HEK293 (cell line): ENCODE measurements around the gene HSPE1.

ENCODE experiments used
- CTCF ChIA-PET: fragments of 350-600 bp; formaldehyde crosslinking; extraction: SDS; loops from one replicate; lab custom pipeline; 2021; ENCODE audit warnings: antibody characterized with exemption; lab: Yijun Ruan, JAX
- POLR2A ChIA-PET: fragments of 300-600 bp; formaldehyde crosslinking; extraction: SDS; loops from one replicate; lab custom pipeline; 2020; ENCODE audit warnings: antibody characterized with exemption, inconsistent platforms; lab: Yijun Ruan, JAX
- H3K27ac ChIP-seq: fragments of 200-500 bp; sonication (Bioruptor generic); 2 replicates; pipeline ENCODE4 v1.5.1; 2014; ENCODE audit warnings: low read depth, low read length, control low read depth, inconsistent platforms; ENCODE audit errors: extremely low read depth
- H3K36me3 ChIP-seq, 2 experiments: fragments of 200-500 bp in 1 of 2; sonication (Bioruptor generic) in 1 of 2; 1 replicate in 1 of 2; 2 replicates in 1 of 2; pipeline ENCODE4 v1.5.1; 2014 to 2017; ENCODE audit warnings: inconsistent platforms in 2 of 2, low read length in 2 of 2; ENCODE audit not compliant: control insufficient read depth in 2 of 2, insufficient read depth in 1 of 2
- H3K4me1 ChIP-seq: fragments of 200-500 bp; sonication (Bioruptor generic); 2 replicates; pipeline ENCODE4 v1.5.1; 2014; ENCODE audit warnings: mild to moderate bottlenecking, low read length, inconsistent platforms; ENCODE audit not compliant: control insufficient read depth, insufficient read depth
- H3K4me3 ChIP-seq: 2 replicates; pipeline ENCODE4 v1.5.1; 2011; ENCODE audit warnings: low read depth, mild to moderate bottlenecking, control low read depth, low read length, moderate library complexity
- H3K9me3 ChIP-seq: fragments of 200-500 bp; sonication (Bioruptor generic); 2 replicates; pipeline ENCODE4 v1.5.1; 2014; ENCODE audit warnings: low read depth, low read length, inconsistent platforms; ENCODE audit not compliant: control insufficient read depth, insufficient read depth
- BCL11A ChIP-seq: fragments of 450-650 bp; formaldehyde crosslinking; IDR thresholded peaks from 2 replicates; pipeline ENCODE4 v1.5.1; 2016; ENCODE audit warnings: low read depth, missing biosample characterization, missing genetic modification characterization
- SCRT1 ChIP-seq: fragments of 450-650 bp; formaldehyde crosslinking; IDR thresholded peaks from 2 replicates; pipeline ENCODE4 v1.5.1; 2016; ENCODE audit warnings: missing biosample characterization, missing genetic modification characterization, borderline replicate concordance
- YY2 ChIP-seq: fragments of 450-650 bp; formaldehyde crosslinking; IDR thresholded peaks from 2 replicates; pipeline ENCODE4 v1.5.1; 2016; ENCODE audit warnings: missing biosample characterization, missing genetic modification characterization
- ZNF175 ChIP-seq: fragments of 450-650 bp; formaldehyde crosslinking; IDR thresholded peaks from 2 replicates; pipeline ENCODE4 v1.5.1; 2016; ENCODE audit warnings: missing biosample characterization, missing genetic modification characterization
- ZNF184 ChIP-seq: fragments of 450-650 bp; IDR thresholded peaks from 2 replicates; pipeline ENCODE4 v1.5.1; 2018; ENCODE audit warnings: missing biosample characterization, mild to moderate bottlenecking, missing genetic modification characterization
- ZNF544 ChIP-seq: fragments of 450-650 bp; formaldehyde crosslinking; IDR thresholded peaks from 2 replicates; pipeline ENCODE4 v1.5.0; 2017; ENCODE audit warnings: missing biosample characterization, missing genetic modification characterization
- ZNF548 ChIP-seq: fragments of 450-650 bp; formaldehyde crosslinking; IDR thresholded peaks from 2 replicates; pipeline ENCODE4 v1.5.1; 2016; ENCODE audit warnings: missing biosample characterization, missing genetic modification characterization
- ZNF76 ChIP-seq: fragments of 450-650 bp; formaldehyde crosslinking; IDR thresholded peaks from 2 replicates; pipeline ENCODE4; 2016; ENCODE audit warnings: low read depth, missing biosample characterization, missing genetic modification characterization, borderline replicate concordance
- ZXDB ChIP-seq: fragments of 450-650 bp; formaldehyde crosslinking; IDR thresholded peaks from 2 replicates; pipeline ENCODE4 v1.5.1; 2016; ENCODE audit warnings: missing biosample characterization, missing genetic modification characterization
- TF ChIP-seq, protein P1 (sequence below): fragments of 450-650 bp; formaldehyde crosslinking; IDR thresholded peaks from 2 replicates; pipeline ENCODE4 v1.5.1; 2016; ENCODE audit warnings: missing biosample characterization, missing genetic modification characterization
- TF ChIP-seq, protein P2 (sequence below): fragments of 450-650 bp; formaldehyde crosslinking; IDR thresholded peaks from 2 replicates; pipeline ENCODE4; 2016; ENCODE audit warnings: missing biosample characterization, missing genetic modification characterization
- TF ChIP-seq, protein P3 (sequence below): fragments of 450-650 bp; formaldehyde crosslinking; IDR thresholded peaks from 2 replicates; pipeline ENCODE4 v1.5.1; 2017; ENCODE audit warnings: missing biosample characterization, missing genetic modification characterization
- TF ChIP-seq, protein P4 (sequence below): fragments of 450-650 bp; IDR thresholded peaks from 2 replicates; pipeline ENCODE4 v1.5.1; 2018; ENCODE audit warnings: missing biosample characterization, mild to moderate bottlenecking, missing genetic modification characterization
- TF ChIP-seq, protein P5 (sequence below): fragments of 450-650 bp; formaldehyde crosslinking; IDR thresholded peaks from 2 replicates; pipeline ENCODE4 v1.5.1; 2016; ENCODE audit warnings: missing biosample characterization, missing genetic modification characterization, low read depth
- TF ChIP-seq, protein P6 (sequence below): fragments of 450-650 bp; formaldehyde crosslinking; IDR thresholded peaks from 2 replicates; pipeline ENCODE4 v1.5.1; 2017; ENCODE audit warnings: missing biosample characterization, missing genetic modification characterization

HSPE1 gene

DNA sequence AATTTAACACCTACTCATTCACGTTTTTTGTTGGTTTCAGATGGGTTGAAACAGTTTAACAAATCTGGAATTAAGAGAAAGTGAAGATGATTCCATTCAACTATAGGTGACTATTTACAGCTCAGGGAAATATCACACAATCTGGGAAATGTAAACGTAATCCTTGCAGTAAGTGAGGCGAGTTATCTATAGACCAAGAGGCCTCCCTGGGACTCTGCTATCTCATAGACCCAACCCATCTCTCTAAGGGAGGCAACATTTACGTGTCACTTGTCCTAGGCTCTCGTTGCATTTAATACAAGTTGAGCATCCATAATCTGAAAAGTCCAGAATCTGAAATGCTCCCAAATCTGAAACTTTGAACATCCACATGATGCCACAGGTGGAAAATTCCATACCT, 13.7 kb downstream of the HSPE1 start:
- TF ChIP-seq BCL11A (tag by site-specific recombination) (no peak), YY2 (tag by site-specific recombination) (no peak), ZNF76 (tag by site-specific recombination) (no peak), ZXDB (tag by site-specific recombination) (no peak), ZNF184 (tag by site-specific recombination) (no peak), ZNF544 (tag by site-specific recombination) (no peak), ZNF175 (tag by site-specific recombination) (no peak), SCRT1 (tag by site-specific recombination) (no peak), ZNF548 (tag by site-specific recombination) (no peak)
- TF ChIP-seq, protein P1, sequence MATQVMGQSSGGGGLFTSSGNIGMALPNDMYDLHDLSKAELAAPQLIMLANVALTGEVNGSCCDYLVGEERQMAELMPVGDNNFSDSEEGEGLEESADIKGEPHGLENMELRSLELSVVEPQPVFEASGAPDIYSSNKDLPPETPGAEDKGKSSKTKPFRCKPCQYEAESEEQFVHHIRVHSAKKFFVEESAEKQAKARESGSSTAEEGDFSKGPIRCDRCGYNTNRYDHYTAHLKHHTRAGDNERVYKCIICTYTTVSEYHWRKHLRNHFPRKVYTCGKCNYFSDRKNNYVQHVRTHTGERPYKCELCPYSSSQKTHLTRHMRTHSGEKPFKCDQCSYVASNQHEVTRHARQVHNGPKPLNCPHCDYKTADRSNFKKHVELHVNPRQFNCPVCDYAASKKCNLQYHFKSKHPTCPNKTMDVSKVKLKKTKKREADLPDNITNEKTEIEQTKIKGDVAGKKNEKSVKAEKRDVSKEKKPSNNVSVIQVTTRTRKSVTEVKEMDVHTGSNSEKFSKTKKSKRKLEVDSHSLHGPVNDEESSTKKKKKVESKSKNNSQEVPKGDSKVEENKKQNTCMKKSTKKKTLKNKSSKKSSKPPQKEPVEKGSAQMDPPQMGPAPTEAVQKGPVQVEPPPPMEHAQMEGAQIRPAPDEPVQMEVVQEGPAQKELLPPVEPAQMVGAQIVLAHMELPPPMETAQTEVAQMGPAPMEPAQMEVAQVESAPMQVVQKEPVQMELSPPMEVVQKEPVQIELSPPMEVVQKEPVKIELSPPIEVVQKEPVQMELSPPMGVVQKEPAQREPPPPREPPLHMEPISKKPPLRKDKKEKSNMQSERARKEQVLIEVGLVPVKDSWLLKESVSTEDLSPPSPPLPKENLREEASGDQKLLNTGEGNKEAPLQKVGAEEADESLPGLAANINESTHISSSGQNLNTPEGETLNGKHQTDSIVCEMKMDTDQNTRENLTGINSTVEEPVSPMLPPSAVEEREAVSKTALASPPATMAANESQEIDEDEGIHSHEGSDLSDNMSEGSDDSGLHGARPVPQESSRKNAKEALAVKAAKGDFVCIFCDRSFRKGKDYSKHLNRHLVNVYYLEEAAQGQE (tag by site-specific recombination): no peak
- TF ChIP-seq, protein P2, sequence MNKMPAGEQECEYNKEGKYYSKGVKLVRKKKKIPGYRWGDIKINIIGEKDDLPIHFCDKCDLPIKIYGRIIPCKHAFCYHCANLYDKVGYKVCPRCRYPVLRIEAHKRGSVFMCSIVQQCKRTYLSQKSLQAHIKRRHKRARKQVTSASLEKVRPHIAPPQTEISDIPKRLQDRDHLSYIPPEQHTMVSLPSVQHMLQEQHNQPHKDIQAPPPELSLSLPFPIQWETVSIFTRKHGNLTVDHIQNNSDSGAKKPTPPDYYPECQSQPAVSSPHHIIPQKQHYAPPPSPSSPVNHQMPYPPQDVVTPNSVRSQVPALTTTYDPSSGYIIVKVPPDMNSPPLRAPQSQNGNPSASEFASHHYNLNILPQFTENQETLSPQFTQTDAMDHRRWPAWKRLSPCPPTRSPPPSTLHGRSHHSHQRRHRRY: no peak
- TF ChIP-seq, protein P3, sequence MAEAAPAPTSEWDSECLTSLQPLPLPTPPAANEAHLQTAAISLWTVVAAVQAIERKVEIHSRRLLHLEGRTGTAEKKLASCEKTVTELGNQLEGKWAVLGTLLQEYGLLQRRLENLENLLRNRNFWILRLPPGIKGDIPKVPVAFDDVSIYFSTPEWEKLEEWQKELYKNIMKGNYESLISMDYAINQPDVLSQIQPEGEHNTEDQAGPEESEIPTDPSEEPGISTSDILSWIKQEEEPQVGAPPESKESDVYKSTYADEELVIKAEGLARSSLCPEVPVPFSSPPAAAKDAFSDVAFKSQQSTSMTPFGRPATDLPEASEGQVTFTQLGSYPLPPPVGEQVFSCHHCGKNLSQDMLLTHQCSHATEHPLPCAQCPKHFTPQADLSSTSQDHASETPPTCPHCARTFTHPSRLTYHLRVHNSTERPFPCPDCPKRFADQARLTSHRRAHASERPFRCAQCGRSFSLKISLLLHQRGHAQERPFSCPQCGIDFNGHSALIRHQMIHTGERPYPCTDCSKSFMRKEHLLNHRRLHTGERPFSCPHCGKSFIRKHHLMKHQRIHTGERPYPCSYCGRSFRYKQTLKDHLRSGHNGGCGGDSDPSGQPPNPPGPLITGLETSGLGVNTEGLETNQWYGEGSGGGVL (tag by site-specific recombination): no peak
- TF ChIP-seq, protein P4, sequence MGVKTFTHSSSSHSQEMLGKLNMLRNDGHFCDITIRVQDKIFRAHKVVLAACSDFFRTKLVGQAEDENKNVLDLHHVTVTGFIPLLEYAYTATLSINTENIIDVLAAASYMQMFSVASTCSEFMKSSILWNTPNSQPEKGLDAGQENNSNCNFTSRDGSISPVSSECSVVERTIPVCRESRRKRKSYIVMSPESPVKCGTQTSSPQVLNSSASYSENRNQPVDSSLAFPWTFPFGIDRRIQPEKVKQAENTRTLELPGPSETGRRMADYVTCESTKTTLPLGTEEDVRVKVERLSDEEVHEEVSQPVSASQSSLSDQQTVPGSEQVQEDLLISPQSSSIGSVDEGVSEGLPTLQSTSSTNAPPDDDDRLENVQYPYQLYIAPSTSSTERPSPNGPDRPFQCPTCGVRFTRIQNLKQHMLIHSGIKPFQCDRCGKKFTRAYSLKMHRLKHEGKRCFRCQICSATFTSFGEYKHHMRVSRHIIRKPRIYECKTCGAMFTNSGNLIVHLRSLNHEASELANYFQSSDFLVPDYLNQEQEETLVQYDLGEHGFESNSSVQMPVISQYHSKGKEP (tag by site-specific recombination): no peak
- TF ChIP-seq, protein P5, sequence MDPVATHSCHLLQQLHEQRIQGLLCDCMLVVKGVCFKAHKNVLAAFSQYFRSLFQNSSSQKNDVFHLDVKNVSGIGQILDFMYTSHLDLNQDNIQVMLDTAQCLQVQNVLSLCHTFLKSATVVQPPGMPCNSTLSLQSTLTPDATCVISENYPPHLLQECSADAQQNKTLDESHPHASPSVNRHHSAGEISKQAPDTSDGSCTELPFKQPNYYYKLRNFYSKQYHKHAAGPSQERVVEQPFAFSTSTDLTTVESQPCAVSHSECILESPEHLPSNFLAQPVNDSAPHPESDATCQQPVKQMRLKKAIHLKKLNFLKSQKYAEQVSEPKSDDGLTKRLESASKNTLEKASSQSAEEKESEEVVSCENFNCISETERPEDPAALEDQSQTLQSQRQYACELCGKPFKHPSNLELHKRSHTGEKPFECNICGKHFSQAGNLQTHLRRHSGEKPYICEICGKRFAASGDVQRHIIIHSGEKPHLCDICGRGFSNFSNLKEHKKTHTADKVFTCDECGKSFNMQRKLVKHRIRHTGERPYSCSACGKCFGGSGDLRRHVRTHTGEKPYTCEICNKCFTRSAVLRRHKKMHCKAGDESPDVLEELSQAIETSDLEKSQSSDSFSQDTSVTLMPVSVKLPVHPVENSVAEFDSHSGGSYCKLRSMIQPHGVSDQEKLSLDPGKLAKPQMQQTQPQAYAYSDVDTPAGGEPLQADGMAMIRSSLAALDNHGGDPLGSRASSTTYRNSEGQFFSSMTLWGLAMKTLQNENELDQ (tag by site-specific recombination): no peak
- TF ChIP-seq, protein P6, sequence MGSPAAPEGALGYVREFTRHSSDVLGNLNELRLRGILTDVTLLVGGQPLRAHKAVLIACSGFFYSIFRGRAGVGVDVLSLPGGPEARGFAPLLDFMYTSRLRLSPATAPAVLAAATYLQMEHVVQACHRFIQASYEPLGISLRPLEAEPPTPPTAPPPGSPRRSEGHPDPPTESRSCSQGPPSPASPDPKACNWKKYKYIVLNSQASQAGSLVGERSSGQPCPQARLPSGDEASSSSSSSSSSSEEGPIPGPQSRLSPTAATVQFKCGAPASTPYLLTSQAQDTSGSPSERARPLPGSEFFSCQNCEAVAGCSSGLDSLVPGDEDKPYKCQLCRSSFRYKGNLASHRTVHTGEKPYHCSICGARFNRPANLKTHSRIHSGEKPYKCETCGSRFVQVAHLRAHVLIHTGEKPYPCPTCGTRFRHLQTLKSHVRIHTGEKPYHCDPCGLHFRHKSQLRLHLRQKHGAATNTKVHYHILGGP: no peak
- TF ChIP-seq, all 188 proteins: peak for 0
- H3K27ac ChIP-seq: no peak overlapping the region
- ChIA-PET CTCF (interaction anchor here (0.7 to 1.7 kb wide), 2 partner anchors 14 to 56 kb away, joined by 3 read pairs; partner anchors contain the start of genes HSPD1 and HSPE1), POLR2A (interaction anchor here (6.0 kb wide), 1 partner anchor 14 kb away, joined by 85 read pairs; the partner anchor contains the start of genes HSPD1 and HSPE1)
- H3K4me3 ChIP-seq: no peak overlapping the region
- H3K9me3 ChIP-seq: no peaks in the 10 kb centered on the region
- no peaks in the 10 kb centered on the region; a peak in 1 of 3 replicates for H3K36me3 ChIP-seq
- H3K4me1 ChIP-seq: peaks cover 2% of the 10 kb centered on the region; the same call in 1 of the 2 replicates
